Measurements from ENCODE around the gene TMEM52.

GRCh38 chr1:1955621-1956094 lies 36.6 kb upstream of the TMEM52 start:
- TF ChIP-seq, protein P1, sequence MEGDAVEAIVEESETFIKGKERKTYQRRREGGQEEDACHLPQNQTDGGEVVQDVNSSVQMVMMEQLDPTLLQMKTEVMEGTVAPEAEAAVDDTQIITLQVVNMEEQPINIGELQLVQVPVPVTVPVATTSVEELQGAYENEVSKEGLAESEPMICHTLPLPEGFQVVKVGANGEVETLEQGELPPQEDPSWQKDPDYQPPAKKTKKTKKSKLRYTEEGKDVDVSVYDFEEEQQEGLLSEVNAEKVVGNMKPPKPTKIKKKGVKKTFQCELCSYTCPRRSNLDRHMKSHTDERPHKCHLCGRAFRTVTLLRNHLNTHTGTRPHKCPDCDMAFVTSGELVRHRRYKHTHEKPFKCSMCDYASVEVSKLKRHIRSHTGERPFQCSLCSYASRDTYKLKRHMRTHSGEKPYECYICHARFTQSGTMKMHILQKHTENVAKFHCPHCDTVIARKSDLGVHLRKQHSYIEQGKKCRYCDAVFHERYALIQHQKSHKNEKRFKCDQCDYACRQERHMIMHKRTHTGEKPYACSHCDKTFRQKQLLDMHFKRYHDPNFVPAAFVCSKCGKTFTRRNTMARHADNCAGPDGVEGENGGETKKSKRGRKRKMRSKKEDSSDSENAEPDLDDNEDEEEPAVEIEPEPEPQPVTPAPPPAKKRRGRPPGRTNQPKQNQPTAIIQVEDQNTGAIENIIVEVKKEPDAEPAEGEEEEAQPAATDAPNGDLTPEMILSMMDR (IDR thresholded peaks at IDR 0.05) = no peak
- TF ChIP-seq POLR2A (IDR thresholded peaks at IDR 0.05) = no peak

All from esophagus squamous epithelium (tissue), 4 donors.